SK-N-SH (cell line): ENCODE results near the gene OSBPL2. TPM values are rescaled to one million over a fixed set of nuclear protein-coding genes. Genes with fewer than 3 reads are reported as not detected.

Source experiments
- CTCF ChIA-PET: fragments of 300-600, 350-600 bp; formaldehyde crosslinking; extraction: SDS; loops from one replicate; lab custom pipeline; 2021; lab: Yijun Ruan, JAX
- POLR2A ChIA-PET: fragments of 350-600 bp; sonication (Branson Sonifier 250); formaldehyde crosslinking; extraction: SDS; loops from one replicate; lab custom pipeline; 2020; ENCODE audit warnings: antibody characterized with exemption, inconsistent platforms; lab: Yijun Ruan, JAX
- DNase-seq: peaks from one replicate; pipeline ENCODE4 v3.0.0; 2012
- H2AFZ ChIP-seq: fragments of 200-600 bp; sonication (generic); 2 replicates; pipeline ENCODE4 v1.8.1; 2016; ENCODE audit warnings: antibody characterized with exemption, mild to moderate bottlenecking, low read depth
- H3F3A ChIP-seq: fragments of 200-600 bp; sonication (generic); replicated peaks from 2 replicates; pipeline ENCODE3; 2016; ENCODE audit warnings: antibody characterized with exemption, mild to moderate bottlenecking; ENCODE audit not compliant: insufficient read depth
- H3K27ac ChIP-seq, 2 experiments: fragments of 200-500 bp in 1 of 2; fragments of 200-600 bp in 1 of 2; sonication (Bioruptor generic) in 1 of 2; sonication (generic), shearing (Covaris generic) in 1 of 2; 2 replicates each; pipeline versions ENCODE4 v1.5.1 to v1.6.1; 2014 to 2016; ENCODE audit warnings: low read depth in 2 of 2, inconsistent platforms in 1 of 2, low read length in 1 of 2, mild to moderate bottlenecking in 1 of 2, mixed read lengths in 1 of 2
- H3K27me3 ChIP-seq: fragments of 200-600 bp; sonication (generic), shearing (Covaris generic); 2 replicates; pipeline ENCODE4 v1.6.1; 2016; ENCODE audit warnings: mixed run types; ENCODE audit not compliant: insufficient read depth
- H3K36me3 ChIP-seq, 2 experiments: fragments of 200-500 bp in 1 of 2; fragments of 200-600 bp in 1 of 2; sonication (Bioruptor generic) in 1 of 2; sonication (generic) in 1 of 2; replicated peaks in 1 of 2; 2 replicates each; pipeline versions ENCODE3 to v1.5.1; 2014 to 2016; ENCODE audit warnings: low read length in 1 of 2, mild to moderate bottlenecking in 1 of 2; ENCODE audit not compliant: insufficient read depth in 2 of 2, control insufficient read depth in 1 of 2
- H3K4me1 ChIP-seq, 2 experiments: fragments of 200-500 bp in 1 of 2; fragments of 200-600 bp in 1 of 2; sonication (Bioruptor generic) in 1 of 2; sonication (generic), shearing (Covaris generic) in 1 of 2; 2 replicates each; pipeline versions ENCODE4 v1.5.1 to v1.6.1; 2014 to 2016; ENCODE audit warnings: low read depth in 1 of 2, low read length in 1 of 2, mixed run types in 1 of 2; ENCODE audit not compliant: insufficient read depth in 2 of 2, control insufficient read depth in 1 of 2
- H3K4me2 ChIP-seq: fragments of 200-600 bp; sonication (generic), shearing (Covaris generic); 2 replicates; pipeline ENCODE4 v1.6.1; 2017; ENCODE audit warnings: mixed run types
- H3K4me3 ChIP-seq, 2 experiments: fragments of 200-500 bp in 1 of 2; fragments of 200-600 bp in 1 of 2; sonication (Bioruptor generic) in 1 of 2; sonication (generic), shearing (Covaris generic) in 1 of 2; 2 replicates each; pipeline versions ENCODE4 v1.5.1 to v1.8.1; 2014 to 2016; ENCODE audit warnings: low read depth in 2 of 2, inconsistent platforms in 1 of 2, low read length in 1 of 2, mild to moderate bottlenecking in 1 of 2, mixed read lengths in 1 of 2, moderate library complexity in 1 of 2
- H3K79me2 ChIP-seq: fragments of 200-600 bp; sonication (generic); 2 replicates; pipeline ENCODE4 v1.8.1; 2017; ENCODE audit warnings: mild to moderate bottlenecking; ENCODE audit not compliant: insufficient read depth
- H3K9ac ChIP-seq: fragments of 200-600 bp; sonication (generic); 2 replicates; pipeline ENCODE4 v1.6.1; 2017; ENCODE audit warnings: mixed run types
- H3K9me2 ChIP-seq: fragments of 200-600 bp; sonication (generic); 2 replicates; pipeline ENCODE4 v1.6.1; 2017; ENCODE audit warnings: mixed run types
- H3K9me3 ChIP-seq: fragments of 200-600 bp; sonication (generic); 2 replicates; pipeline ENCODE4 v1.6.1; 2017; ENCODE audit warnings: mixed run types, mild to moderate bottlenecking, moderate library complexity
- H4K20me1 ChIP-seq: fragments of 200-600 bp; sonication (generic); 2 replicates; pipeline ENCODE4 v1.6.1; 2017; ENCODE audit warnings: mild to moderate bottlenecking, mixed run types; ENCODE audit not compliant: insufficient read depth
- CHD2 ChIP-seq: fragments of 150-350 bp; IDR thresholded peaks from 2 replicates; pipeline ENCODE4 v1.6.1; 2018; ENCODE audit warnings: low read length; ENCODE audit not compliant: partially characterized antibody
- CTCF ChIP-seq: fragments of 200-600 bp; sonication (generic); IDR thresholded peaks from 2 replicates; pipeline ENCODE4 v1.6.1; 2017; ENCODE audit warnings: antibody characterized with exemption, mild to moderate bottlenecking, moderate library complexity
- EP300 ChIP-seq, 2 experiments: IDR thresholded peaks; 2 replicates each; pipeline versions ENCODE4 v1.4.0 to v1.6.1; 2012; ENCODE audit warnings: borderline replicate concordance in 1 of 2, low read depth in 1 of 2, low read length in 1 of 2
- FOSL2 ChIP-seq: IDR thresholded peaks from 2 replicates; pipeline ENCODE4 v1.4.0; 2012; ENCODE audit warnings: low read depth, mild to moderate bottlenecking, moderate library complexity, borderline replicate concordance
- FOXJ3 ChIP-seq: sonication (generic); formaldehyde crosslinking; IDR thresholded peaks from 2 replicates; pipeline ENCODE4 v1.5.1; 2020; ENCODE audit warnings: mild to moderate bottlenecking, missing genetic modification reagents
- GABPA ChIP-seq: IDR thresholded peaks from 2 replicates; pipeline ENCODE4 v1.4.0; 2012; ENCODE audit warnings: low read depth, mild to moderate bottlenecking
- MEF2A ChIP-seq: IDR thresholded peaks from 2 replicates; pipeline ENCODE4 v1.4.0; 2012; ENCODE audit warnings: low read depth, borderline replicate concordance
- MXI1 ChIP-seq: IDR thresholded peaks from 2 replicates; pipeline ENCODE4 v1.6.1; 2012; ENCODE audit warnings: mild to moderate bottlenecking, low read depth, low read length, improper control_type of control experiment
- NFIC ChIP-seq: IDR thresholded peaks from 2 replicates; pipeline ENCODE4 v1.4.0; 2012; ENCODE audit warnings: borderline replicate concordance
- RAD21 ChIP-seq: IDR thresholded peaks from 2 replicates; pipeline ENCODE4 v1.6.1; 2012; ENCODE audit warnings: mild to moderate bottlenecking, low read length
- REST ChIP-seq: IDR thresholded peaks from 2 replicates; pipeline ENCODE4 v1.6.1; 2012; ENCODE audit warnings: mild to moderate bottlenecking, low read depth, low read length, moderate library complexity
- RXRA ChIP-seq: IDR thresholded peaks from 2 replicates; pipeline ENCODE4 v1.4.0; 2012; ENCODE audit warnings: low read depth, mild to moderate bottlenecking, borderline replicate concordance
- SIN3A ChIP-seq: IDR thresholded peaks from 2 replicates; pipeline ENCODE4 v1.6.1; 2012; ENCODE audit warnings: low read depth, mild to moderate bottlenecking, low read length, moderate library complexity, borderline replicate concordance
- TCF12 ChIP-seq: IDR thresholded peaks from 2 replicates; pipeline ENCODE4 v1.4.0; 2012
- YY1 ChIP-seq: IDR thresholded peaks from 2 replicates; pipeline ENCODE4 v1.4.0; 2012; ENCODE audit warnings: low read depth, mild to moderate bottlenecking
- WGBS: methylation state at CpG from one replicate; pipeline ENCODE4 v1.1.6; 2017; ENCODE audit warnings: low lambda C conversion rate; 5-methylcytosine and 5-hydroxymethylcytosine counted together
- polyA plus RNA-seq, 3 experiments: library from polyadenylated mRNA; depleted of rRNA; stranded (reverse); fragments of >200 nt; gene quantifications; 2 replicates each; pipeline ENCODE4 v1.2.3, GENCODE V29; 2012
- TF ChIP-seq, protein P1 (sequence below): IDR thresholded peaks from 2 replicates; pipeline ENCODE4 v1.4.0; 2012; ENCODE audit warnings: low read depth
- TF ChIP-seq, protein P2 (sequence below): fragments of 150-350 bp; IDR thresholded peaks from 2 replicates; pipeline ENCODE4 v1.6.1; 2017; ENCODE audit warnings: antibody characterized with exemption, low read length, low read depth, borderline replicate concordance

OSBPL2 gene
- polyA plus RNA-seq, 1 of the 3 experiments (the other 2 are of a cell fraction): 17.7 TPM

DNA sequence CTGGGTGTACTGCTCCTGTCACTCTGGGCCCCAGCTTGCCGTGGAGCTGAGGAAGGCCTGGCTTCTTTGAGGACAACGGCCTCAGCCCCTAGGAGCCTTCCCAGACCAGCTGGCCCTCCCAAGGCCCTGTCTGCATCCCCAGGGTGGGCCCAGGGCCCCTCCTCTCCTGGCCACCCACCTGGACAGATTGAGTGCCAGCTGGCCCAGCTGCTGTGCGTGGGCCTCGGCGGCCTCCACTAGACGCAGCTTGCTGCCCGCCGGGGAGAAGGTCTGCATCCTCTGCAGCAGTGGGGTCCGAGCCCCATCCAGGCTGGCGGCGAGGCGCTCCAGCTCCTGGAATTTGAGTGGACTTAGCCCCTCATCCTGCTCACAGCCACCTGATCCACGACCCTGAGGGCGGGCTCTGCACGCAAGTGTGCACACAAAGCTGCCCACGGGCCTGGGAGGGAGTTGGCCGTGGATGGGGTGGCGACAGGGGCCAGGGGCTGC is 78.9 kb downstream of the OSBPL2 start:
- H3K4me2 ChIP-seq: no peak overlapping the region
- H3K36me3 ChIP-seq: peaks cover 0 to 67% of the 10 kb centered on the region in 2 experiments
- CTCF ChIA-PET: interaction anchor here (1.7 kb wide), 1 partner anchor 65 kb away, joined by 4 read pairs; no protein-coding TSS in a partner anchor
- no peaks in the 10 kb centered on the region for H3K79me2 ChIP-seq
- H4K20me1 ChIP-seq: no peaks in the 10 kb centered on the region
- TF ChIP-seq SIN3A: no peak
- TF ChIP-seq RAD21: no peak
- TF ChIP-seq FOSL2: no peak
- no peak for TF ChIP-seq FOXJ3 (CRISPR knock-in tag)
- TF ChIP-seq MXI1: no peak
- no peak for TF ChIP-seq GABPA
- H3K9ac ChIP-seq: no peak overlapping the region
- H3F3A ChIP-seq: no peaks in the 10 kb centered on the region
- no peak for DNase-seq
- no peak overlapping the region for H3K4me3 ChIP-seq
- H3K27ac ChIP-seq: no peak overlapping the region
- no peaks in the 10 kb centered on the region for H3K9me2 ChIP-seq
- no peaks in the 10 kb centered on the region for H3K27me3 ChIP-seq
- H2AFZ ChIP-seq: no peak overlapping the region
- H3K9me3 ChIP-seq: no peaks in the 10 kb centered on the region
- POLR2A ChIA-PET: no interaction called here
- no peaks in the 10 kb centered on the region for H3K4me1 ChIP-seq
- 91% methylated on average over 14 of the region's 18 CpGs for WGBS

- TF ChIP-seq CHD2 (no peak), MXI1 (no peak), EP300 (IDR thresholded peaks at IDR 0.05; ENCODE audit: borderline replicate concordance in 1 of 2, low read depth in 1 of 2, low read length in 1 of 2) (no peak), YY1 (no peak), MEF2A (no peak), RXRA (no peak), TCF12 (no peak), NFIC (no peak), REST (no peak), CTCF (no peak)
- TF ChIP-seq, protein P1, sequence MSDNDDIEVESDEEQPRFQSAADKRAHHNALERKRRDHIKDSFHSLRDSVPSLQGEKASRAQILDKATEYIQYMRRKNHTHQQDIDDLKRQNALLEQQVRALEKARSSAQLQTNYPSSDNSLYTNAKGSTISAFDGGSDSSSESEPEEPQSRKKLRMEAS: no peak
- TF ChIP-seq, protein P2, sequence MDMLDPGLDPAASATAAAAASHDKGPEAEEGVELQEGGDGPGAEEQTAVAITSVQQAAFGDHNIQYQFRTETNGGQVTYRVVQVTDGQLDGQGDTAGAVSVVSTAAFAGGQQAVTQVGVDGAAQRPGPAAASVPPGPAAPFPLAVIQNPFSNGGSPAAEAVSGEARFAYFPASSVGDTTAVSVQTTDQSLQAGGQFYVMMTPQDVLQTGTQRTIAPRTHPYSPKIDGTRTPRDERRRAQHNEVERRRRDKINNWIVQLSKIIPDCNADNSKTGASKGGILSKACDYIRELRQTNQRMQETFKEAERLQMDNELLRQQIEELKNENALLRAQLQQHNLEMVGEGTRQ: no peak
- Histone ChIP-seq H3K4me3 (no peak overlapping the region), H3K9ac (no peak overlapping the region), H3K9me2 (no peaks in the 10 kb centered on the region), H3K9me3 (no peaks in the 10 kb centered on the region), H3K4me1 (no peaks in the 10 kb centered on the region), H3F3A (no peaks in the 10 kb centered on the region), H3K4me2 (no peak overlapping the region), H3K79me2 (no peaks in the 10 kb centered on the region), H3K36me3 (peaks cover 0 to 62% of the 10 kb centered on the region in 2 experiments), H3K27me3 (no peaks in the 10 kb centered on the region), H2AFZ (no peak overlapping the region), H4K20me1 (no peaks in the 10 kb centered on the region), H3K27ac (no peak overlapping the region)
- ChIA-PET CTCF (interaction anchor here (0.6 to 1.1 kb wide), 4 partner anchors 12 to 106 kb away, joined by 3 to 5 read pairs (median 4); no protein-coding TSS in a partner anchor), POLR2A (no interaction called here)
- DNase-seq: no peak
- 85% methylated on average over 13 of the region's 36 CpGs for WGBS
Observed at GRCh38 chr20:62318400-62319345, 80.4 kb downstream of the OSBPL2 start.
